H1 (cell line): Measurements from ENCODE around the gene CHRD. TPM values are rescaled to one million over a fixed set of nuclear protein-coding genes. Genes with fewer than 3 reads are reported as not detected.

Source experiments
- CTCF ChIP-seq, 3 experiments: IDR thresholded peaks; 1 replicate in 2 of 3; 2 replicates in 1 of 3; pipeline versions ENCODE4 v1.5.1 to v1.6.1; 2011; ENCODE audit warnings: low read length in 3 of 3, mild to moderate bottlenecking in 3 of 3, inconsistent platforms in 2 of 3, low read depth in 1 of 3, moderate library complexity in 1 of 3; ENCODE audit not compliant: insufficient read depth in 1 of 3; ENCODE audit errors: control extremely low read depth in 1 of 3
- EP300 ChIP-seq, 2 experiments: IDR thresholded peaks; 1 replicate in 1 of 2; 2 replicates in 1 of 2; pipeline ENCODE4 v1.6.1; 2011 to 2012; ENCODE audit warnings: low read depth in 2 of 2, low read length in 2 of 2, mild to moderate bottlenecking in 2 of 2, borderline replicate concordance in 1 of 2, inconsistent platforms in 1 of 2, moderate library complexity in 1 of 2
- polyA plus RNA-seq, 7 experiments: library from polyadenylated mRNA; depleted of rRNA in 3 of 7; stranded (reverse) in 5 of 7; unstranded in 2 of 7; fragments of >200 nt in 5 of 7; fragments of 200-250 nt in 2 of 7; gene quantifications; 1 replicate in 5 of 7; 2 replicates in 1 of 7; 4 replicates in 1 of 7; pipeline versions ENCODE4 v1.2.1 to v1.2.3, GENCODE V29; 2011 to 2013; ENCODE audit warnings: missing spikeins in 2 of 7, mixed read lengths in 2 of 7
- total RNA-seq: library from RNA; stranded (reverse); fragmentation: NEBNext Ultra II Directional; extraction: Animal tissue kit (Norgen Biotek cat#: 25700); gene quantifications from 2 replicates; pipeline ENCODE4 v1.2.1, GENCODE V29; 2021

CHRD gene
- total and polyA plus RNA-seq, 2 of the 8 experiments (the other 6 are each of a cell fraction or from before 2014, with no cell fraction given) = 0.62 to 0.86 TPM

- TF ChIP-seq CTCF (IDR thresholded peaks at IDR 0.05; ENCODE audit: control extremely low read depth in 1 of 3, insufficient read depth in 1 of 3, low read depth in 1 of 3, low read length in 3 of 3) (no peak), EP300 (IDR thresholded peaks at IDR 0.05; ENCODE audit: borderline replicate concordance in 1 of 2, low read depth in 2 of 2, low read length in 2 of 2) (no peak)
Observed at GRCh38 chr3:184389935-184390528, 10.2 kb downstream of the CHRD start (continued).
